ENCODE results near the gene KIF26B.

The KIF26B gene

DNA sequence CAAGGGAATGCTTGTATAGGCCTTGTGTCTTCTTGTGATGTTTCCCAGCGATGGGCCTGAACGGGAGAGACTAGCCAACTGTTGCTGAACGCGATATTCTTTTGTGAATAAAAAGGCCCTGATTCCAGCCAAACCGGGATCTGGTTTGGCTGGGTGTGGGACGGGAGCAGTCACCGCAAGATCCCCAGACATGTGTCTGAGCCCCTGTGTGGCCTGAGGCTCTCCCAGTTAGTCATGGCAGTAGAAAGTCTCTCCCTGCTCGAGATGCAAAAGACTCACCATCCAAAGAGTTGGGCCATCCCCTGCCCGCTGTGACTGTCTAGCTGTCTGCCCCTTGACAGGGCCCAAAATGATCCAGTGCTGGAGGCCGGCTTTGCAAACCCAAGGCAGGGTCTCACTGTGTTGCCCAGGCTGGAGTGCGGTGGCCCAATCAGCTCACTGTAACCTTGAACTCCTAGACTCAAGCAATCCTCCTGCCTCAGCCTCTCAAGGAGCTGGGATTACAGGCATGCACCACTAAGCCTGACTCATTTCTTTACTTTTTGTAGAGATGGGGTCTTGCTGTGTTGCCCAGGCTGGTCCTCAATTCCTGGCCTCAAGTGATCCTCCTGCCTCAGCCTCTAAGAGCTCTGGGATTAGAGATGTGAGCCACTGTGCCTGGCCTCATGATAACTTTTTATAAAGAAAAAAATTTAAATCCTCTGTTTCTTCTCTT is 56.4 kb downstream of the KIF26B start:
- TF ChIP-seq EZH2phosphoT487 (IDR thresholded peaks at IDR 0.05; ENCODE audit: low read length): no peak
- TF ChIP-seq, protein P1, sequence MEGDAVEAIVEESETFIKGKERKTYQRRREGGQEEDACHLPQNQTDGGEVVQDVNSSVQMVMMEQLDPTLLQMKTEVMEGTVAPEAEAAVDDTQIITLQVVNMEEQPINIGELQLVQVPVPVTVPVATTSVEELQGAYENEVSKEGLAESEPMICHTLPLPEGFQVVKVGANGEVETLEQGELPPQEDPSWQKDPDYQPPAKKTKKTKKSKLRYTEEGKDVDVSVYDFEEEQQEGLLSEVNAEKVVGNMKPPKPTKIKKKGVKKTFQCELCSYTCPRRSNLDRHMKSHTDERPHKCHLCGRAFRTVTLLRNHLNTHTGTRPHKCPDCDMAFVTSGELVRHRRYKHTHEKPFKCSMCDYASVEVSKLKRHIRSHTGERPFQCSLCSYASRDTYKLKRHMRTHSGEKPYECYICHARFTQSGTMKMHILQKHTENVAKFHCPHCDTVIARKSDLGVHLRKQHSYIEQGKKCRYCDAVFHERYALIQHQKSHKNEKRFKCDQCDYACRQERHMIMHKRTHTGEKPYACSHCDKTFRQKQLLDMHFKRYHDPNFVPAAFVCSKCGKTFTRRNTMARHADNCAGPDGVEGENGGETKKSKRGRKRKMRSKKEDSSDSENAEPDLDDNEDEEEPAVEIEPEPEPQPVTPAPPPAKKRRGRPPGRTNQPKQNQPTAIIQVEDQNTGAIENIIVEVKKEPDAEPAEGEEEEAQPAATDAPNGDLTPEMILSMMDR (IDR thresholded peaks at IDR 0.05; ENCODE audit: low read length): no peak
- no peak for TF ChIP-seq EZH2 (optimal IDR thresholded peaks at IDR 0.05; ENCODE audit: low read depth, low read length)
- Histone ChIP-seq H2AFZ (ENCODE audit: low read length) (no peak overlapping the region), H3K27me3 (replicated peaks; ENCODE audit: insufficient read depth, low read length) (no peaks in the 10 kb centered on the region), H3K4me1 (ENCODE audit: low read length) (no peaks in the 10 kb centered on the region), H3K27ac (ENCODE audit: low read length) (no peak overlapping the region), H3K36me3 (replicated peaks; ENCODE audit: insufficient read depth, low read length) (no peaks in the 10 kb centered on the region), H4K20me1 (ENCODE audit: insufficient read depth, low read length) (no peaks in the 10 kb centered on the region), H3F3A (ENCODE audit: insufficient read depth, low read length) (no peaks in the 10 kb centered on the region), H3K9ac (ENCODE audit: low read length) (no peak overlapping the region), H3K9me3 (replicated peaks; ENCODE audit: insufficient read depth, low read length) (no peaks in the 10 kb centered on the region), H3K4me2 (ENCODE audit: low read depth, low read length) (no peak overlapping the region), H3K4me3 (ENCODE audit: low read length) (no peak overlapping the region), H3K79me2 (ENCODE audit: low read length) (no peaks in the 10 kb centered on the region), H3K9me2 (replicated peaks; ENCODE audit: insufficient read depth, low read length) (no peaks in the 10 kb centered on the region)
- DNase-seq: no peak

DNA sequence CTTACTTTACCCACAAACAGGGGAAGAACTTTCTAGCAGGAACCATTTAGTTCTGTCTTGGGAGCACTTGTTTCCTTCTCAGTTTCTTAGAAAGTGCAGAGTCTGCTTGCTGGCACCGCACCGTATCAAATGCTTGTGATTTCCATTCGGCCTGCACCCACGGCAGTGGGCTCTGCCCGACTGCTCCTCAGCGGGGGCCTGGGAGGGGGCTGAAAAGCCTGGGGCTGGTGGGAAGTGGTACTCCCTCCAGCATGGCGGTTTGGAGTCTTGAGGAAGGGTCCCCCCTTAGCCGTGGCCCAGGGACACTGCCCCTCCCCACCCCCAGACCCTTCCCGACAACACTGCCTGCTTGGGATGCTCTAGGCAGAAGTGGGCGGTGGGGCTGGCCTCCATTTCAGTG is 57.0 kb downstream of the KIF26B start:
- H3K79me2 ChIP-seq (ENCODE audit: low read length): no peaks in the 10 kb centered on the region
- H3K27me3 ChIP-seq (replicated peaks; ENCODE audit: insufficient read depth, low read length): no peaks in the 10 kb centered on the region
- H3K4me3 ChIP-seq (ENCODE audit: low read length): no peak overlapping the region
- TF ChIP-seq EZH2 (optimal IDR thresholded peaks at IDR 0.05; ENCODE audit: low read depth, low read length): no peak
- TF ChIP-seq, protein P1 (IDR thresholded peaks at IDR 0.05; ENCODE audit: low read length): no peak
- no peak for TF ChIP-seq EZH2phosphoT487 (IDR thresholded peaks at IDR 0.05; ENCODE audit: low read length)
- no peak overlapping the region for H2AFZ ChIP-seq (ENCODE audit: low read length)
- H3K36me3 ChIP-seq (replicated peaks; ENCODE audit: insufficient read depth, low read length): no peaks in the 10 kb centered on the region
- no peak overlapping the region for H3K9ac ChIP-seq (ENCODE audit: low read length)
- no peaks in the 10 kb centered on the region for H3K9me3 ChIP-seq (replicated peaks; ENCODE audit: insufficient read depth, low read length)
- no peak overlapping the region for H3K27ac ChIP-seq (ENCODE audit: low read length)
- no peaks in the 10 kb centered on the region for H3F3A ChIP-seq (ENCODE audit: insufficient read depth, low read length)
- no peaks in the 10 kb centered on the region for H3K4me1 ChIP-seq (ENCODE audit: low read length)
- DNase-seq: no peak
- no peaks in the 10 kb centered on the region for H4K20me1 ChIP-seq (ENCODE audit: insufficient read depth, low read length)
- no peak overlapping the region for H3K4me2 ChIP-seq (ENCODE audit: low read depth, low read length)
- no peaks in the 10 kb centered on the region for H3K9me2 ChIP-seq (replicated peaks; ENCODE audit: insufficient read depth, low read length)

DNA sequence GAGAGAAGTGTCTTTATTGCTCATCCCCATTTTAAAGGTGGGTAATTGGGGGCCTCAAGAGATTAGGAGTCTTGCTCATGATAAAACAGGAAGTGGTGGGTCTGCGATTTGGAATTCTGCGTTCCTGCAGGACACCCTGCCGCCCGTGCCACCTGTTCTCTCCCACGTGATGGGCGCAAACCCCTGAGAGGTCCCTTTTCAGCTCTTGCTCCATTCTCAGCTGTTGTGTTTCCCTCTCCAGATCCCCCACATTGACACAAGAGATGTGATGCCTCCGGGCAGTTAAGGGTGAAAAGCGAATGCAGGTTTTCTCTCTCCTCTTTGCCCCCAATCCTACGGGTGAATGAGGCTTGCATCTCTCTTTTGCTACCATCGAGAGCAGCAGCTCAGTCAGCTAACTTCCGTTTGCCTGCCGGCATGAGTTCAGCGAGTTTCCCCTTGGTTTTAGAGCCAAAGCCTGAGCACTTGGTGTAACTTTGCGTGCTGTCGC is 57.5 kb downstream of the KIF26B start:
- Histone ChIP-seq H3K9me3 (replicated peaks; ENCODE audit: insufficient read depth, low read length) (no peaks in the 10 kb centered on the region), H3K27me3 (replicated peaks; ENCODE audit: insufficient read depth, low read length) (no peaks in the 10 kb centered on the region), H3K4me2 (ENCODE audit: low read depth, low read length) (no peak overlapping the region), H3K36me3 (replicated peaks; ENCODE audit: insufficient read depth, low read length) (no peaks in the 10 kb centered on the region), H3K4me1 (ENCODE audit: low read length) (no peaks in the 10 kb centered on the region), H3K4me3 (ENCODE audit: low read length) (no peak overlapping the region), H3K79me2 (ENCODE audit: low read length) (no peaks in the 10 kb centered on the region), H3K9ac (ENCODE audit: low read length) (no peak overlapping the region), H3K9me2 (replicated peaks; ENCODE audit: insufficient read depth, low read length) (no peaks in the 10 kb centered on the region), H2AFZ (ENCODE audit: low read length) (no peak overlapping the region), H3F3A (ENCODE audit: insufficient read depth, low read length) (no peaks in the 10 kb centered on the region), H4K20me1 (ENCODE audit: insufficient read depth, low read length) (no peaks in the 10 kb centered on the region), H3K27ac (ENCODE audit: low read length) (no peak overlapping the region)
- no peak for DNase-seq
- no peak for TF ChIP-seq EZH2phosphoT487 (IDR thresholded peaks at IDR 0.05; ENCODE audit: low read length)
- TF ChIP-seq, protein P1 (IDR thresholded peaks at IDR 0.05; ENCODE audit: low read length): no peak
- no peak for TF ChIP-seq EZH2 (optimal IDR thresholded peaks at IDR 0.05; ENCODE audit: low read depth, low read length)

All from MM.1S (cell line).